Kidney (tissue), 14 donors: Measurements from ENCODE around the gene ATP8B1. TPM values are rescaled to one million over a fixed set of nuclear protein-coding genes. Genes with fewer than 3 reads are reported as not detected.

Experiments
- DNase-seq, 5 donors: peaks; one replicate each; pipeline ENCODE4 v3.0.0-alpha.2; 2013 to 2020
- FAIRE-seq: peaks from 2 replicates; lab custom pipeline; 2012; peaks lifted over from hg19 to GRCh38; lab: Jason Lieb, UNC
- H3K27ac ChIP-seq, 2 donors: one replicate each; pipeline ENCODE4 v1.7.0; 2013; ENCODE audit warnings: low read depth in 2 of 2, low read length in 2 of 2, inconsistent platforms in 1 of 2
- H3K27me3 ChIP-seq: one replicate; pipeline ENCODE4 v1.7.1; 2013; ENCODE audit warnings: low read length, inconsistent platforms; ENCODE audit not compliant: control insufficient read depth, insufficient read depth
- H3K36me3 ChIP-seq, 3 donors: one replicate each; pipeline versions ENCODE4 v1.7.0 to v1.7.1; 2013; ENCODE audit warnings: low read length in 3 of 3, control low read depth in 1 of 3, inconsistent platforms in 1 of 3; ENCODE audit not compliant: insufficient read depth in 3 of 3, control insufficient read depth in 2 of 3
- H3K4me1 ChIP-seq, 3 donors: one replicate each; pipeline versions ENCODE4 v1.7.0 to v1.7.1; 2013; ENCODE audit warnings: low read length in 3 of 3, inconsistent platforms in 1 of 3, low read depth in 1 of 3; ENCODE audit not compliant: control insufficient read depth in 2 of 3, insufficient read depth in 2 of 3
- H3K4me3 ChIP-seq, 3 donors: one replicate each; pipeline versions ENCODE4 v1.7.0 to v1.8.1; 2013; ENCODE audit warnings: low read length in 3 of 3, control low read depth in 1 of 3, inconsistent platforms in 1 of 3
- H3K9ac ChIP-seq, 3 donors: one replicate each; pipeline versions ENCODE4 v1.7.0 to v1.7.1; 2013; ENCODE audit warnings: low read length in 3 of 3, control low read depth in 1 of 3, inconsistent platforms in 1 of 3
- H3K9me3 ChIP-seq, 3 donors: one replicate each; pipeline versions ENCODE4 v1.7.0 to v1.7.1; 2013; ENCODE audit warnings: low read length in 3 of 3, control low read depth in 1 of 3, inconsistent platforms in 1 of 3; ENCODE audit not compliant: control insufficient read depth in 2 of 3, insufficient read depth in 1 of 3
- CTCF ChIP-seq: IDR thresholded peaks from 3 replicates; pipeline ENCODE4 v1.5.1; 2012; ENCODE audit warnings: mild to moderate bottlenecking, moderate library complexity, borderline replicate concordance; ENCODE audit not compliant: insufficient read depth; ENCODE audit errors: extremely low read depth
- intact Hi-C: fragments of 100-400 bp; cut with DNase I; formaldehyde crosslinking; loops from one replicate; pipeline ENCODE4 v1.11.1; 2022
- polyA plus RNA-seq: library from polyadenylated mRNA; stranded (reverse); fragments of 350-450 nt; fragmentation: Illumina TruSeq; extraction: RNeasy Lipid Tissue Mini Kit (QIAGEN cat#74804); gene quantifications from one replicate; pipeline ENCODE4 v1.2.3, GENCODE V29; 2014; ENCODE audit warnings: low read depth, low replicate concordance; ENCODE audit not compliant: insufficient read depth
- total RNA-seq: library from RNA; stranded (reverse); fragmentation: NEBNext Ultra II Directional; extraction: Animal tissue kit (Norgen Biotek cat#: 25700); gene quantifications from one replicate; pipeline ENCODE4 v1.2.1, GENCODE V29; 2021
- donor health status: control.
- donor health status: control.
- donor health status: control.
- donor health status: control.
- donor health status: control.
- donor health status: DM: yes; HTN: yes; CAD: no.
- donor health status: Normal renal cell carcinoma (clear cell type).

The ATP8B1 gene
- total and polyA plus RNA-seq, 2 donors from 2014 or later = 5.2 to 40.8 TPM

GRCh38 chr18:57809190-57809589, 6.1 kb upstream of the ATP8B1 start:
- H3K36me3 ChIP-seq = no peaks in the 10 kb centered on the region
- no peak overlapping the region for H3K27ac ChIP-seq
- H3K4me3 ChIP-seq = no peak overlapping the region
- intact Hi-C loops = no loop called here
- H3K4me1 ChIP-seq = no peaks in the 10 kb centered on the region
- no peak for TF ChIP-seq CTCF
- no peaks in the 10 kb centered on the region for H3K27me3 ChIP-seq
- FAIRE-seq (no peak), DNase-seq (no peak)
- H3K9ac ChIP-seq = no peak overlapping the region
- H3K9me3 ChIP-seq = peaks cover 0 to 6% (median 0%) of the 10 kb centered on the region in 3 donors

GRCh38 chr18:57807336-57808117, 4.4 kb upstream of the ATP8B1 start:
- Histone ChIP-seq H3K9ac (no peak overlapping the region), H3K4me1 (peaks cover 0 to 5% (median 0%) of the 10 kb centered on the region in 3 donors), H3K36me3 (no peaks in the 10 kb centered on the region), H3K4me3 (no peak overlapping the region), H3K9me3 (peaks cover 0 to 6% (median 0%) of the 10 kb centered on the region in 3 donors), H3K27me3 (no peaks in the 10 kb centered on the region), H3K27ac (peak overlapping the region in 1 of 2 donors; percentile 20)
- intact Hi-C loops = no loop called here
- peak; percentile 39 for FAIRE-seq
- no peak for TF ChIP-seq CTCF
- DNase-seq = peak in 1 of 5 donors; percentile 62

DNA sequence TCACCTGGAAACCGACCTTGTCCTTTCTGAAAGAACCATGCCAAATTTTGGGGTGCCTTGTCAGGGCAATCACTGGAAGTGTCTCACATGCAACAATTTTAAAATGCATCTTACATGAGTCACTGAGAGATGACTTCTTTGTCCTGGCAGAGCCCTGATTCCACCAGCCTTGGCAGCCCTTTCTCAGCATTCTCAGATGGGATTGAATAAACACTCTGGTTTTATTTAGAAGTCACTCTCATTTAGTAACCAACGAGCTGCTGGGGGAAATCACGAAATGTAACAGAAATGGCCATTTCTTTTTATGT, 3.8 kb upstream of the ATP8B1 start:
- H3K9me3 ChIP-seq = peaks cover 0 to 2% (median 0%) of the 10 kb centered on the region in 3 donors
- H3K27ac ChIP-seq = no peak overlapping the region
- intact Hi-C loops = no loop called here
- H3K9ac ChIP-seq = no peak overlapping the region
- H3K36me3 ChIP-seq = no peaks in the 10 kb centered on the region
- FAIRE-seq = no peak
- no peak for TF ChIP-seq CTCF
- DNase-seq = no peak
- peaks cover 0 to 10% (median 0%) of the 10 kb centered on the region in 3 donors for H3K4me1 ChIP-seq
- no peak overlapping the region for H3K4me3 ChIP-seq
- H3K27me3 ChIP-seq = no peaks in the 10 kb centered on the region
